ENCODE data around the gene HSD17B4.
"Not testable (repeated sequence)": the region's sequence is repeated elsewhere in the genome, so short reads cannot be mapped to it uniquely, and the experiment has no call there.

The HSD17B4 gene

DNA sequence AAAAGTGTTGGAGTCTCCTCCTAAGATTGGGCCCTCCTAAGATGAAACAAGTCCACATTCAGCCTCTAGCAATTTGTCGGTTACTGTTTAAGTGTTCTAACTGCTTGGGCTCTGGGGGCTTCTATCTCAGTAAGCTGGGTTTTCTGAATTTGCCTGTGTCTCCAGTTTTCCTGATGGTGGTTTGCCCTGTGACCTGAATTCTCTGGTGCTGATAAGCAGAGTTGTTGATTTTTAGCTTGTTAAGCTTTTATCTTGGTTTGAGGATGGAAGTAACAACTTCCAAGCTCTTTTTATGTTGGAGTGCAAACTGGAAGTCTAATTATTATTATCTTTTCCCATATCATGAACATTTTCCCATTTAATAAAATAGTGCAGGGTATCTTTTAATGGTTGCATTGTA is 30.9 kb downstream of the HSD17B4 start:
- DNase-seq (ENCODE audit: low spot score): no peak

- DNase-seq (ENCODE audit: low spot score): no peak
Observed at GRCh38 chr5:119484884-119485283, 32.6 kb downstream of the HSD17B4 start.

GRCh38 chr5:119501671-119502179 is 49.4 kb downstream of the HSD17B4 start:
- DNase-seq (ENCODE audit: low spot score): no peak

GRCh38 chr5:119503939-119504338 is 51.6 kb downstream of the HSD17B4 start:
- not testable (repeated sequence) for DNase-seq (ENCODE audit: low spot score)

- no peak for DNase-seq (ENCODE audit: low spot score)
Observed at GRCh38 chr5:119512277-119512676, 60.0 kb downstream of the HSD17B4 start.

DNA sequence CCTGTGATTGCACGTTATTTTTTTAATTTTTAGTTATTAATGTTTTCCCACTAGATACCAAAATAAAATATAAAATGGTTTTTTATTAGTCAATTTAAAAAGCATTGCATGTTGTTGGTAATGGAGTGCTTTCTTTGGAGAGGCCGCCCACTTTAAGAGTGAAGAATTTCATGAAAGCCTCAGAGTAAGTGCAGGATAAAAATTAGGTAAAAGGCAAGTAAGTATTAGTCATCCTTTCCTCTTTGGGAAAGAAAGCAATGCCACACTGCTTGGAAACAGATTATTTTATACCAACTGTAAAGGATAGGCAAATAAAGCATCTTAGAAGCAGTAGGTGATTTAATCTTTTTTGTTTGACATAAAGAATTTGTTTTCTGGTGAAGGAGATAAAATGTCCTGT is 62.9 kb downstream of the HSD17B4 start:
- peak; percentile 34 for DNase-seq (ENCODE audit: low spot score)

DNA sequence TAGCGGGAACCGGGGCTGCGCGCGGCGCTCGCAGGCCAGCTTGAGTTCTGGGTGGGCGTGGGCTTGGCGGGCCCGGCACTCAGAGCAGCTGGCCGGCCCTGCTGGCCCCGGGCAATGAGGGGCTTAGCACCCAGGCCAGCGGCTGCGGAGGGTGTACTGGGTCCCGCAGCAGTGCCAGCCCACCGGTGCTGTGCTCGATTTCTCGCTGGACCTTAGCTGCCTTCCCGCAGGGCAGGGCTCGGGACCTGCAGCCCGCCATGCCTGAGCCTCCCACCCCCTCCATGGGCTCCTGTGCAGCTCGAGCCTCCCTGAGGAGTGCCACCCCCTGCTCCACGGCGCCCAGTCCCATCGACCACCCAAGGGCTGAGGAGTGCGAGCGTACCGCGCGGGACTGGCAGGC is 64.8 kb downstream of the HSD17B4 start:
- not testable (repeated sequence) for DNase-seq (ENCODE audit: low spot score)

- no peak for DNase-seq (ENCODE audit: low spot score)
Observed at GRCh38 chr5:119521232-119521631, 68.9 kb downstream of the HSD17B4 start.

GRCh38 chr5:119522841-119523240 is 70.5 kb downstream of the HSD17B4 start:
- DNase-seq (ENCODE audit: low spot score): no peak

DNA sequence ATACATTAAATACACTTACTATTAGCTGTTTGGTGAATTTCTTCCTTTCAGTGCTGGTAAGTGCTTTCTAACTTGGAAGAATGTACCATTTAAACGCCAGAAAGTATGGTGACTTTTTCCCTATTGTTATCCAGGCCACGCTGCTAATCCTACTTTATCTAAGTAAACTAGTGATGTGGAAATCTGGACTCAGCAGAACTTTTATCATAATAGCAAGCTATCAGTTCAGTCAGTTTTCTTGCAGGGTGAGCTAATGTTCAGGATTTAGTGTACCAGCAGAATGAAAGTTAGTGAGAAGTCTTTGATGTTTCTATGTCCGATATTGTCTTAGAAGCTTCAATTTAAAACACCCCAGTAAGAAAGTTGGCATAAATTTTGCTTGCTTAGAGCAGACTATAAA is 72.2 kb downstream of the HSD17B4 start:
- DNase-seq (ENCODE audit: low spot score): no peak

DNA sequence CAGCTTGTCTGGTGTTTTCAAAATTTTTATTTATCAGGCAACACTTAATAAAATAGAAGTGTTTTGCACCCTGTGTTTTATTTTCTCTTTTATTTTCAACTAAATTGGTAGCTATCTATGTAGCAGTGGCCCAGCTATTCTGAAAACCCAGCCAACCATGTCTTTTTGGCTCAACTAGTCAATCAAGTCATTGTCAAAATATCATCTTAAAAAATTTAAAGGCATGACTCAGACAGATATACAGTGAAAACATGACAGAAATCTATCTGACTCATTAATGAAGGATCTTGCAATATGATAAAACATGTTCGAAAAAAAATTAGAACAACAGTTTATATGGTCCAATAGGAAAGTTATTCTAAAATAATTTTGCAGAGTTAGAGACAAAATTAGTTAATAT is 75.1 kb downstream of the HSD17B4 start:
- DNase-seq (ENCODE audit: low spot score): no peak

GRCh38 chr5:119529811-119530210 is 77.5 kb downstream of the HSD17B4 start:
- no peak for DNase-seq (ENCODE audit: low spot score)

- DNase-seq (ENCODE audit: low spot score): no peak
Observed at GRCh38 chr5:119532637-119533036, 80.3 kb downstream of the HSD17B4 start.

- no peak for DNase-seq (ENCODE audit: low spot score)
Observed at GRCh38 chr5:119537704-119538103, 85.4 kb downstream of the HSD17B4 start.

GRCh38 chr5:119541716-119542115 is 89.4 kb downstream of the HSD17B4 start:
- no peak for DNase-seq (ENCODE audit: low spot score)

GRCh38 chr5:119551819-119552218 is 99.5 kb downstream of the HSD17B4 start:
- DNase-seq (ENCODE audit: low spot score): no peak

DNA sequence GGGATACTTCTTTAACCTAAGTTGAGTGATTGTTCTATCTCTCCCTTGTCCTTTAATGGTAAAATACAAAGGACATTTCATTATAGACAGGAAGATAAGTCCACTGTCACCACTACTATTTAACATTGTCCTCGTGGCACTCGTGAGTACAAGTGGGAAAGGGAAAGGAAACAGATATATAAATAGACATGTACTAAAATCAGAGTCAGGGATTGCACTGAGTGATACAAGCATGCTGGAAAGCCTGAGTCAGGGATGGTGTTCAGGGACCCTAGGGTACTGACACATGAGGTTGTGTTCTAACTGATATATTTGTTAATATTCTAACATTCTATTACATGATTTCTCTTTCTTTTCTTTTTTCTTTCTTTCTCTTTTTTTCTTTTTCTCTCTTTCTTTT is 102.3 kb downstream of the HSD17B4 start:
- no peak for DNase-seq (ENCODE audit: low spot score)

DNA sequence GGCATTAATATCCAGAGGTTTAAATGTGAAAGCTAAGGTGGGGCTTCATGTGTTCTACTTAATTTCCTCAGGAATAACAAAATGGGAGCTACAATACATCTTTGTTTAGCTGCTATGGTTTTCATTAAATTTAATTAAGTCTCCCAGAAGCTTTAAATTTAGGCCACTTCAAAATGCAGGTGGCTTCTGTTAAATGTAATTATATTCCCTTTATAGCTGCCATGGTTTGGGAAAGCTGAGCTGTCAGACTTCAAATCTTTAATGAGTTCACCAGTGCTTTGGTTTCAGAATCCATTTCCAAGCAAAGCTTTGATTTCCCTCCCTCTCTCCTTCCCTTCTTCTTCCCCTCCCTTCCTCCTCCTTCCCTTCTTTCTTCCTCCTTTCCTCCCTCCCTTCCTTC is 118.6 kb downstream of the HSD17B4 start:
- DNase-seq (ENCODE audit: low spot score): no peak

DNA sequence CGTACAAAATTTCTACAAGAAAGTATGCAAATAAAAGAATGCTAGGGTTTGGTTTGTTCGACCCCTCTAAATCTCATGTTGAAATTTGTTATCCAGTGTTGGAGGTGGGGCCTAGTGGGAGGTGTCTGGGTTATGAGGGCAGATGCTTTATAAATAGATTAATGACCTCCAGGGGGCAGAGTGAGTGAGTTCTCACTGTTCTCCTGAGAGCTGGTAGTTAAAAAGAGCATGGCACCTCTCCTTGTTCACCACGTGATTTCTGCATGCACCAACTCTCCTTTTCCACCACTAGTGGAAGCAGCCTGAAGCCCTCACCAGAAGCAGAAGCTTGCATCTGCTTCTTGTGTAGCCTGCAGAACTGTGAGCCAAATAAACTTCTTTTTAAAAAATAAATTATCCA is 126.6 kb downstream of the HSD17B4 start:
- DNase-seq (ENCODE audit: low spot score): no peak

DNA sequence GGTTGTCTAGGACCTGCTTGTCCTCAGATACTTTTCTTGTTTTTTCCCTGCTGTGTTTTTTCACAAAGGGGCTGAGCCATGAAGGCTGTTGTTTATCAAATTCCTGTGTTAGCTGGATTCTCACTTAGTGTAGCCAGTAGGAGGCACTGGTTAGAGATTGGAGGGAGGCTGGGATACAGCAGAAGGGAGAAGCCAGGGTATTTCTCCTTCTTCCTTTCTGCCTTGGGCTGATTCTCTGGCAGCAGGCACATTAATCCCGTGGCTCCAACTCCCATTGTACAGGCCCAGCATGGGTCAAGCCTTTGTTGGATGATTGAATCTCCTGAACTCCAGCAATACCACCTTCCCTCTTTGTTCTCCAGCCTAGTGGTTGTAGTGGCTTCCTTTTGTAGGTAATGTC is 130.7 kb downstream of the HSD17B4 start:
- no peak for DNase-seq (ENCODE audit: low spot score)

GRCh38 chr5:119583684-119584083 is 131.4 kb downstream of the HSD17B4 start:
- no peak for DNase-seq (ENCODE audit: low spot score)

Measured in GM03348 (cell line).